Natural killer cell treated with Interleukin-12 subunit alpha and Interleukin-12 subunit beta and Interleukin-15 and Interleukin-18, amount 100 ng/mL, for 72 hours (primary cell): ENCODE results near the gene RP2. TPM values are rescaled to one million over a fixed set of nuclear protein-coding genes. Genes with fewer than 3 reads are reported as not detected.

ENCODE experiments used
- ATAC-seq, 2 donors: fragments of 150-1000 bp; cut with Tn5 transposase in 1 of 2; sonication (Bioruptor Pico), chemical (Tn5 transposase) in 1 of 2; 2 replicates each; pipeline ENCODE4 v1.10.0; 2021
- DNase-seq: peaks from one replicate; pipeline ENCODE4 v3.0.0; 2022; ENCODE audit warnings: low spot score
- H3K27ac Mint-ChIP-seq, 2 donors: 1 replicate in 1 of 2; 2 replicates in 1 of 2; pipeline ENCODE4 v1.8.0; 2022; ENCODE audit warnings: mixed read lengths in 2 of 2, mild to moderate bottlenecking in 1 of 2, moderate library complexity in 1 of 2
- H3K27me3 Mint-ChIP-seq, 2 donors: 1 replicate in 1 of 2; 2 replicates in 1 of 2; pipeline ENCODE4 v1.8.0; 2022; ENCODE audit warnings: mixed read lengths in 2 of 2
- H3K36me3 Mint-ChIP-seq: one replicate; pipeline ENCODE4 v1.8.0; 2022; ENCODE audit warnings: mixed read lengths
- H3K4me1 Mint-ChIP-seq, 2 donors: 1 replicate in 1 of 2; 2 replicates in 1 of 2; pipeline ENCODE4 v1.8.0; 2022; ENCODE audit warnings: low read depth in 2 of 2, mixed read lengths in 2 of 2, mild to moderate bottlenecking in 1 of 2
- H3K4me3 Mint-ChIP-seq: one replicate; pipeline ENCODE4 v1.8.0; 2022; ENCODE audit warnings: mixed read lengths
- H3K9me3 Mint-ChIP-seq: 2 replicates; pipeline ENCODE4 v1.8.0; 2022; ENCODE audit warnings: mixed read lengths
- total RNA-seq, 2 donors: library from RNA; stranded (reverse); gene quantifications; one replicate each; pipeline ENCODE4 v1.2.3, GENCODE V29; 2022

Gene RP2
- total RNA-seq, 2 donors from 2014 or later: 5.0 to 10.7 TPM

DNA sequence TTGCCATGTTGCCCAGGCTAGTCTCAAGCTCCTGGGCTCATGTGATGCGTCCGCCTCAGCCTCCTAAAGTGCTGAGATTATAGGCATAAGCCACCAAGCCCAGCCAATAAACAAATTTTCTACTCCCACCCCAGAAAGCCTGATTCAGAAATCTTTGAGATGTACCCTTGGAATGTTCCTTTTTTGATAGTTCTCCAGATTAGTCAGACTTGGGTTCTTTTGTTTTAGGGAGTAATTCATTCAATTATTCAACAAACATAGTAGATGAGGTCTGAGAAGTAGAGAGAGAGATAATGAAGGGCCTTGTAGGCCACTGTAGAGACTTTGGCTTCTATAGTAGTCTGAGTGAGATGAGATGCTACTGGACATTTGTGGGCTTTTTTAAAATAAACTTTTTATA, 27.8 kb downstream of the RP2 start:
- H3K4me3 Mint-ChIP-seq: no peak overlapping the region
- ATAC-seq: no peak
- DNase-seq: no peak
- no peaks in the 10 kb centered on the region for H3K27me3 Mint-ChIP-seq
- H3K4me1 Mint-ChIP-seq: no peaks in the 10 kb centered on the region
- H3K36me3 Mint-ChIP-seq: no peaks in the 10 kb centered on the region
- no peaks in the 10 kb centered on the region for H3K9me3 Mint-ChIP-seq
- H3K27ac Mint-ChIP-seq: no peak overlapping the region

GRCh38 chrX:46865281-46865680, 28.4 kb downstream of the RP2 start:
- Mint-ChIP-seq H3K4me1 (no peaks in the 10 kb centered on the region), H3K36me3 (no peaks in the 10 kb centered on the region), H3K27ac (no peak overlapping the region), H3K9me3 (no peaks in the 10 kb centered on the region), H3K27me3 (no peaks in the 10 kb centered on the region), H3K4me3 (no peak overlapping the region)
- ATAC-seq: no peak
- DNase-seq: no peak

GRCh38 chrX:46866726-46867125, 29.9 kb downstream of the RP2 start:
- ATAC-seq: no peak
- H3K9me3 Mint-ChIP-seq: no peaks in the 10 kb centered on the region
- no peak overlapping the region for H3K4me3 Mint-ChIP-seq
- no peaks in the 10 kb centered on the region for H3K4me1 Mint-ChIP-seq
- H3K27me3 Mint-ChIP-seq: no peaks in the 10 kb centered on the region
- H3K36me3 Mint-ChIP-seq: no peaks in the 10 kb centered on the region
- DNase-seq: no peak
- H3K27ac Mint-ChIP-seq: no peak overlapping the region

DNA sequence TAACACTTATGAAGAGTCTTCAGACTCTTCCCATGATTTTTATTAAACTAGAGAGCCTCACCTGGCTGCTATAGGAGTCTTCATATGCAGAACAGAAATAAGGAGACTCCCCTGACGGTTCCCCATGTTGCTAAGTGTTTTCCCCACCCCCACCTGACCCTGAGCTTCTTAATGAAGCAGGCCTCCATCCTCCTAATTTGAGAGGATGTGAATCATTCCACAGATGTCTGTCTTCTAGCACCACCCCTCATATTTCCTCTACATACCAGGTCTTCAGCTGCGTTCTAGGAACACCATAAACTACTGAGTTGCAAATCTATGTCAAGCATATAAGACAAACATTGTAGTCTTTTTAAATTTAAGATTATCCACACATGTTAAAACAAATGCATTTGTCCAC, 36.9 kb downstream of the RP2 start:
- Mint-ChIP-seq H3K4me3 (no peak overlapping the region), H3K4me1 (no peaks in the 10 kb centered on the region), H3K36me3 (no peaks in the 10 kb centered on the region), H3K27ac (no peak overlapping the region), H3K27me3 (no peaks in the 10 kb centered on the region), H3K9me3 (no peaks in the 10 kb centered on the region)
- ATAC-seq (no peak), DNase-seq (no peak)

DNA sequence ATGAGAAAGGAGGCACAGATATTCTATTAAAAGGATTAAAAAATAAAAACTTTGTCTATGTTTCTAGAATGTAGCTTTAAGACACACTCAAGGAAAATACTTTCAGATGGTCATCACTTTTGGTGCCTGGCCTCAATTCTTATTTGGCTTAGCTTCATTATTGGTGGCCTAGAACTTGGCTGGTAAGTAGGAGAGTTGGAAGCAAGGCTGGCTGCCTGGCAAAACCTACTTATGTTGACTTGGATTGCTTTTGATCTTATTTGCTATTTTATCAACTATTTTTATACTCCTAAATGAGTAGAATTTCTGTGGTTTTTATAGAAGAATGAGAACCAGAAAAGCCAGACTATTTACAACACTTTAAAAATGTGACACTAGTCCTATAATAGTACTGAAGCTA, 40.1 kb downstream of the RP2 start:
- no peak for DNase-seq
- ATAC-seq: no peak
- Mint-ChIP-seq H3K4me3 (no peak overlapping the region), H3K27ac (no peak overlapping the region), H3K9me3 (no peaks in the 10 kb centered on the region), H3K4me1 (no peaks in the 10 kb centered on the region), H3K36me3 (no peaks in the 10 kb centered on the region), H3K27me3 (no peaks in the 10 kb centered on the region)

- Mint-ChIP-seq H3K27ac (no peak overlapping the region), H3K4me3 (no peak overlapping the region), H3K9me3 (no peaks in the 10 kb centered on the region), H3K27me3 (no peaks in the 10 kb centered on the region), H3K4me1 (peaks cover 0 to 4% of the 10 kb centered on the region in 2 donors), H3K36me3 (no peaks in the 10 kb centered on the region)
- ATAC-seq (no peak), DNase-seq (no peak)
Measured at GRCh38 chrX:46882266-46882665, 45.4 kb downstream of the RP2 start.

DNA sequence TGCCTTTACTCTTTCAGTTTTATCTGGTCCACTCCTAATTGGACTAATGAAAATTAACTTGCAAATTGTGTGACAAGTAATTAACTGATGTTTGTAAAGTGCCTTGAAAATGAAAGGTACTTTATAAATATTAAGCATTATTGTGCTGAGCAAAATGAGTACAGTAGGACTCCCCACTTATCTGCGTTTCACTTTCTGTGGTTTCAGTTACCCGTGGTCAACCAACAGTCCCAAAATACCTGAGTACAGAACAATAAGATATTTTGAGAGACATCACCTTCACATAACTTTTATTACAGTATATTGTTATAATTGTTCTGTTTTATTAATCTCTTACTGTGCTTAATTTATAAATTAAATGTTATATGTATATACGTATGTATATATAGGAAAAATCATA, 48.0 kb downstream of the RP2 start:
- H3K36me3 Mint-ChIP-seq: no peaks in the 10 kb centered on the region

GRCh38 chrX:46898207-46898606, 61.4 kb downstream of the RP2 start:
- Mint-ChIP-seq H3K9me3 (no peaks in the 10 kb centered on the region), H3K27me3 (peaks cover 6 to 14% of the 10 kb centered on the region in 2 donors), H3K4me3 (no peak overlapping the region), H3K36me3 (no peaks in the 10 kb centered on the region), H3K4me1 (no peaks in the 10 kb centered on the region), H3K27ac (no peak overlapping the region)
- DNase-seq: no peak
- no peak for ATAC-seq

More for the DNA sequence above, 48.0 kb downstream of the RP2 start:
- Mint-ChIP-seq H3K4me3 (no peak overlapping the region), H3K9me3 (no peaks in the 10 kb centered on the region), H3K27me3 (no peaks in the 10 kb centered on the region), H3K27ac (no peak overlapping the region), H3K4me1 (peaks cover 0 to 4% of the 10 kb centered on the region in 2 donors)
- DNase-seq (no peak), ATAC-seq (no peak)

DNA sequence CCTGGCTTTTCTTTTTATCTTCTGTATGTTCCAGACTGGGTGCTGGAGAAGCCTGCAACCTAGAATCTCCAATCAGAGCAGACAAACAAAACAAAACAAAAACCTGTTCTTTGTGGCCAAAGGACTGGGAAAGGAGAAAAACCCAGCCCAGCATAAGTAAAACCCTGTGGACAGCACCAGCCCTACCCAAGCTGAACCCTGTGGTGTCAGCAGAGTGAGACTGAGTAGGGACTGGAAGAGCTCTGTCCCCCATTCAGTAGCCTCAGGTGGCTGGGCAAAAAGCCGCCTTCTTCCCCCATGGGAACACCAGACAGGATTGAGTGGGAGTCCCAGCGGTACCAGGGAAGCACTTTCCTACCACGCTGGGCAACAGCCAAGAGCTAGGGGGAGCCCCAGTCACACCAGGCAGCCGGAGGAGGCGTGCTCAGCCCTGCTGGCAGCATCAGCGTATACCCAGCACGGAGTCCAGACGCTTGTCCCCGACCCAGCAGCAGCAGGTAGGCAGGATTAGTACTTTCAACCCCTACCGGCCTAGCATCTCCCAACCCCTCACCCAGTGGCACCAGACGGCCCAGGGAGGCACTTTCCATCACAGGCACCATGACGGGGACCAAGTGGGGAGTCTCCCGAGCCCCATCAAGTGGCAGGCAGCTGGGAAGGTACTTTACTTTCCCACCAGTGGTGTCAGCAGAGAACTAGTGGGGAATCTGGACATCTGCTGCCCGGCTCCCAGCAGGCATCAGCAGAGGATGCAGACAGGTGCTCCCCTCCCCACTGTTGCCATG, 66.8 kb downstream of the RP2 start:
- ATAC-seq: peak; percentile 80 to 88
- DNase-seq: peak; percentile 65
- Mint-ChIP-seq H3K4me1 (no peaks in the 10 kb centered on the region), H3K9me3 (no peaks in the 10 kb centered on the region), H3K4me3 (no peak overlapping the region), H3K27me3 (peaks cover 19 to 29% of the 10 kb centered on the region in 2 donors), H3K27ac (no peak overlapping the region), H3K36me3 (no peaks in the 10 kb centered on the region)

DNA sequence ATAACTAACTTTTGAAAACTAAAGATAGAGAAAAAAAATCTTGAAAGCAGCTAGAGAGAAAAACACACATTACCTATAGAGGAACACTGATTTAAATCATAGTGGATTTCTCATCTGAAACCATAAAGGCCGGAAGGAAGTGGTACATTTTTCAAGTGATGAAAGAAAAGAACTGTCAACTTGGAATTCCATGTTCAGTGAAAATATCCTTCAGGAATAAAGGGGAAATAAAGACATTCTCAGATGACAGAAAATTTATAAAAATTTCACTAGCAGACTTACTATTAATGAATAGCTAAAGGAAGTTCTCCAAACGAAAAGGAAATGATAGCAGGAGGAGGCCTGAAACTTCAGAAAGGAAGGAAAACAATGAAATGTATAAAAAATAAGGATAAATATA, 67.8 kb downstream of the RP2 start:
- no peaks in the 10 kb centered on the region for H3K4me1 Mint-ChIP-seq
- no peaks in the 10 kb centered on the region for H3K9me3 Mint-ChIP-seq
- no peak overlapping the region for H3K27ac Mint-ChIP-seq
- no peaks in the 10 kb centered on the region for H3K36me3 Mint-ChIP-seq
- peaks cover 19 to 32% of the 10 kb centered on the region in 2 donors for H3K27me3 Mint-ChIP-seq
- ATAC-seq (no peak), DNase-seq (no peak)
- H3K4me3 Mint-ChIP-seq: no peak overlapping the region

DNA sequence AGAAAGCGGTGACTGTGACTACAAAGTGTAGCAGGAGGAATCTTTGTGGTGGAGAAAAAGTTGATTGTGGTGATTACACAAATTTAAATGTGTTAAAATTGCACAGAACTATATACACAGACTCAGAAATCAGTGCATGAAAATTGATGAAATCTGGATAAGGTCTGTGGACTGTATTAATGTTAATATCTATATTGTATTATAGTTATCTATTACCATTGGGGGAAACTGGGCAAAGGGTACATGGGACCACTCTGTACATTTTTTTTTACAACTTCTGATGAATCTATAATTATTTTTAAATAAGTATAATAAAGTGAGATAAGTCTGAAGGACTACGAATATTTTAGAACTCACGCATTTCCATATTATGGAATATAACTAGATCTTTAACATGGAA, 73.6 kb downstream of the RP2 start:
- Mint-ChIP-seq H3K4me3 (no peak overlapping the region), H3K27ac (no peak overlapping the region), H3K36me3 (no peaks in the 10 kb centered on the region), H3K27me3 (peaks cover 30 to 46% of the 10 kb centered on the region in 2 donors), H3K9me3 (no peaks in the 10 kb centered on the region), H3K4me1 (peaks cover 6 to 8% of the 10 kb centered on the region in 2 donors)
- DNase-seq (no peak), ATAC-seq (no peak)

- ATAC-seq (peak; percentile 75 to 79), DNase-seq (peak; percentile 61)
- Mint-ChIP-seq H3K9me3 (no peaks in the 10 kb centered on the region), H3K36me3 (no peaks in the 10 kb centered on the region), H3K27me3 (peaks cover 28 to 45% of the 10 kb centered on the region in 2 donors), H3K27ac (no peak within 1 kb of the TSS), H3K4me1 (peaks cover 6 to 8% of the 10 kb centered on the region in 2 donors), H3K4me3 (peak within 1 kb of the TSS; percentile 77)
Measured at GRCh38 chrX:46912098-46912602, 75.3 kb downstream of the RP2 start, which contains the start of gene JADE3. Gene JADE3, plus strand, starts transcription at chrX:46912421. Its CDS starts 72,474 bp downstream, at chrX:46984895.

GRCh38 chrX:46912603-46913491, 76.0 kb downstream of the RP2 start:
- ATAC-seq: peak; percentile 46 to 67
- Mint-ChIP-seq H3K36me3 (no peaks in the 10 kb centered on the region), H3K27ac (no peak overlapping the region), H3K4me1 (peaks cover 6 to 8% of the 10 kb centered on the region in 2 donors), H3K9me3 (no peaks in the 10 kb centered on the region), H3K27me3 (peaks cover 28 to 42% of the 10 kb centered on the region in 2 donors), H3K4me3 (peak overlapping the region; percentile 77)
- DNase-seq: no peak

- Mint-ChIP-seq H3K36me3 (no peaks in the 10 kb centered on the region), H3K9me3 (no peaks in the 10 kb centered on the region), H3K27ac (no peak overlapping the region), H3K4me3 (peak overlapping the region; percentile 77), H3K4me1 (peaks cover 6 to 8% of the 10 kb centered on the region in 2 donors), H3K27me3 (peaks cover 23 to 36% of the 10 kb centered on the region in 2 donors)
- ATAC-seq (no peak), DNase-seq (no peak)
Measured at GRCh38 chrX:46913667-46914066, 76.8 kb downstream of the RP2 start.
